Esophagus squamous epithelium (tissue), 4 donors: ENCODE results near the gene CEMIP.

Experiments
- POLR2A ChIP-seq, 4 donors: fragments of 450-650 bp; IDR thresholded peaks; one replicate each; pipeline ENCODE4 v1.6.1; 2017; ENCODE audit warnings: antibody characterized with exemption in 4 of 4, mild to moderate bottlenecking in 4 of 4, moderate library complexity in 3 of 4
- TF ChIP-seq, protein P1 (sequence below), 6 experiments: fragments of 450-650 bp in 4 of 6; fragments of 200-600 bp in 2 of 6; sonication (generic) in 2 of 6; IDR thresholded peaks; one replicate each; pipeline ENCODE4 v1.5.1; 2016 to 2019; ENCODE audit warnings: antibody characterized with exemption in 6 of 6, mild to moderate bottlenecking in 4 of 6, moderate library complexity in 4 of 6

DNA sequence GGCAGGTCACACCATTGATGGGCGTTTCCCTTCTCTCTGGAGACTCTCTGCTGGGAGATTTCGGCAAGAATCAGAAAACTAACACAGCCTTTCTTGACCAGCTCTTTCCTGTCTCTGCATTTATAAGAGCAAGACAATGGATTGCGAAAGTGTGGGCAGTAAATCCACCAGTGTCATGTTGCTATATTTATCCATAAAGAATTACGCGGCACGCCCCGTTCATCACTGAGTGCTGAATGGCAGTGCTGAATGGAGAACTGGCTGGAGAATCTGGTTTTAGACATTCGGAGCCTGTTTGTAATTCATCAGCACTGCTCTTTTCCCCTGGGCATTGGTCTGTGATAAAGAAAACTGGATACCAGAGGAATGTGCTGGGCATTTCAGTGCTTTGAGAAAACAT is 2.0 kb upstream of the CEMIP start:
- TF ChIP-seq POLR2A (IDR thresholded peaks at IDR 0.05): no peak
- TF ChIP-seq, protein P1, sequence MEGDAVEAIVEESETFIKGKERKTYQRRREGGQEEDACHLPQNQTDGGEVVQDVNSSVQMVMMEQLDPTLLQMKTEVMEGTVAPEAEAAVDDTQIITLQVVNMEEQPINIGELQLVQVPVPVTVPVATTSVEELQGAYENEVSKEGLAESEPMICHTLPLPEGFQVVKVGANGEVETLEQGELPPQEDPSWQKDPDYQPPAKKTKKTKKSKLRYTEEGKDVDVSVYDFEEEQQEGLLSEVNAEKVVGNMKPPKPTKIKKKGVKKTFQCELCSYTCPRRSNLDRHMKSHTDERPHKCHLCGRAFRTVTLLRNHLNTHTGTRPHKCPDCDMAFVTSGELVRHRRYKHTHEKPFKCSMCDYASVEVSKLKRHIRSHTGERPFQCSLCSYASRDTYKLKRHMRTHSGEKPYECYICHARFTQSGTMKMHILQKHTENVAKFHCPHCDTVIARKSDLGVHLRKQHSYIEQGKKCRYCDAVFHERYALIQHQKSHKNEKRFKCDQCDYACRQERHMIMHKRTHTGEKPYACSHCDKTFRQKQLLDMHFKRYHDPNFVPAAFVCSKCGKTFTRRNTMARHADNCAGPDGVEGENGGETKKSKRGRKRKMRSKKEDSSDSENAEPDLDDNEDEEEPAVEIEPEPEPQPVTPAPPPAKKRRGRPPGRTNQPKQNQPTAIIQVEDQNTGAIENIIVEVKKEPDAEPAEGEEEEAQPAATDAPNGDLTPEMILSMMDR (IDR thresholded peaks at IDR 0.05): no peak
